Ishikawa (cell line): ENCODE data around the gene NAA38.
A peak's percentile ranks its signal among the peaks of the same experiment; 100 is the strongest.

Experiments used
- CEBPB ChIP-seq: IDR thresholded peaks from 2 replicates; pipeline ENCODE4 v1.6.1; 2012
- CREB1 ChIP-seq: IDR thresholded peaks from 2 replicates; pipeline ENCODE4 v1.6.1; 2012; ENCODE audit warnings: low read depth
- EGR1 ChIP-seq: IDR thresholded peaks from 2 replicates; pipeline ENCODE4 v1.6.1; 2012
- EP300 ChIP-seq: IDR thresholded peaks from 2 replicates; pipeline ENCODE4 v1.6.1; 2012; ENCODE audit warnings: borderline replicate concordance
- FOXM1 ChIP-seq: IDR thresholded peaks from 2 replicates; pipeline ENCODE4 v1.6.1; 2012; ENCODE audit warnings: low read depth, borderline replicate concordance
- NFIC ChIP-seq: IDR thresholded peaks from 2 replicates; pipeline ENCODE4 v1.6.1; 2012
- RAD21 ChIP-seq: IDR thresholded peaks from 2 replicates; pipeline ENCODE4 v1.6.1; 2012; ENCODE audit warnings: low read depth
- TAF1 ChIP-seq: IDR thresholded peaks from 2 replicates; pipeline ENCODE4 v1.6.1; 2012; ENCODE audit warnings: low read depth, mild to moderate bottlenecking
- TCF12 ChIP-seq: IDR thresholded peaks from 2 replicates; pipeline ENCODE4 v1.6.1; 2012; ENCODE audit warnings: low read depth
- TEAD4 ChIP-seq: IDR thresholded peaks from 2 replicates; pipeline ENCODE4 v1.6.1; 2012
- USF1 ChIP-seq: IDR thresholded peaks from 2 replicates; pipeline ENCODE4 v1.6.1; 2012
- YY1 ChIP-seq: IDR thresholded peaks from 2 replicates; pipeline ENCODE4 v1.6.1; 2012; ENCODE audit warnings: low read depth
- ZBTB7A ChIP-seq: IDR thresholded peaks from 2 replicates; pipeline ENCODE4 v1.6.1; 2012; ENCODE audit warnings: low read depth
- TF ChIP-seq, protein P1 (sequence below): IDR thresholded peaks from 2 replicates; pipeline ENCODE4 v1.6.1; 2012
- TF ChIP-seq, protein P2 (sequence below): IDR thresholded peaks from 2 replicates; pipeline ENCODE4 v1.6.1; 2012; ENCODE audit warnings: low read depth, mild to moderate bottlenecking

The NAA38 gene

GRCh38 chr17:7836596-7837407, 20.6 kb downstream of the NAA38 start:
- no peak for TF ChIP-seq TAF1
- peak; percentile 94 for TF ChIP-seq USF1
- TF ChIP-seq, protein P1, sequence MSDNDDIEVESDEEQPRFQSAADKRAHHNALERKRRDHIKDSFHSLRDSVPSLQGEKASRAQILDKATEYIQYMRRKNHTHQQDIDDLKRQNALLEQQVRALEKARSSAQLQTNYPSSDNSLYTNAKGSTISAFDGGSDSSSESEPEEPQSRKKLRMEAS: peak; percentile 96
- TF ChIP-seq TEAD4: peak; percentile 54; the same call in 1 of the 2 replicates
- TF ChIP-seq RAD21: peak; percentile 32; the same call in 1 of the 2 replicates
- TF ChIP-seq YY1: peak; percentile 82
- TF ChIP-seq EP300: peak; percentile 78; the same call in 1 of the 2 replicates
- TF ChIP-seq NFIC: peak; percentile 85
- TF ChIP-seq CREB1: peak; percentile 76
- TF ChIP-seq, protein P2, sequence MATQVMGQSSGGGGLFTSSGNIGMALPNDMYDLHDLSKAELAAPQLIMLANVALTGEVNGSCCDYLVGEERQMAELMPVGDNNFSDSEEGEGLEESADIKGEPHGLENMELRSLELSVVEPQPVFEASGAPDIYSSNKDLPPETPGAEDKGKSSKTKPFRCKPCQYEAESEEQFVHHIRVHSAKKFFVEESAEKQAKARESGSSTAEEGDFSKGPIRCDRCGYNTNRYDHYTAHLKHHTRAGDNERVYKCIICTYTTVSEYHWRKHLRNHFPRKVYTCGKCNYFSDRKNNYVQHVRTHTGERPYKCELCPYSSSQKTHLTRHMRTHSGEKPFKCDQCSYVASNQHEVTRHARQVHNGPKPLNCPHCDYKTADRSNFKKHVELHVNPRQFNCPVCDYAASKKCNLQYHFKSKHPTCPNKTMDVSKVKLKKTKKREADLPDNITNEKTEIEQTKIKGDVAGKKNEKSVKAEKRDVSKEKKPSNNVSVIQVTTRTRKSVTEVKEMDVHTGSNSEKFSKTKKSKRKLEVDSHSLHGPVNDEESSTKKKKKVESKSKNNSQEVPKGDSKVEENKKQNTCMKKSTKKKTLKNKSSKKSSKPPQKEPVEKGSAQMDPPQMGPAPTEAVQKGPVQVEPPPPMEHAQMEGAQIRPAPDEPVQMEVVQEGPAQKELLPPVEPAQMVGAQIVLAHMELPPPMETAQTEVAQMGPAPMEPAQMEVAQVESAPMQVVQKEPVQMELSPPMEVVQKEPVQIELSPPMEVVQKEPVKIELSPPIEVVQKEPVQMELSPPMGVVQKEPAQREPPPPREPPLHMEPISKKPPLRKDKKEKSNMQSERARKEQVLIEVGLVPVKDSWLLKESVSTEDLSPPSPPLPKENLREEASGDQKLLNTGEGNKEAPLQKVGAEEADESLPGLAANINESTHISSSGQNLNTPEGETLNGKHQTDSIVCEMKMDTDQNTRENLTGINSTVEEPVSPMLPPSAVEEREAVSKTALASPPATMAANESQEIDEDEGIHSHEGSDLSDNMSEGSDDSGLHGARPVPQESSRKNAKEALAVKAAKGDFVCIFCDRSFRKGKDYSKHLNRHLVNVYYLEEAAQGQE: no peak
- TF ChIP-seq CEBPB: peak; percentile 36; the same call in 1 of the 2 replicates
- TF ChIP-seq FOXM1: peak; percentile 66; the same call in 1 of the 2 replicates
- TF ChIP-seq TCF12: peak; percentile 92
- TF ChIP-seq EGR1: 0 out of 2 replicates have a peak, but pooled peaks have one; percentile 52
- peak; percentile 91 for TF ChIP-seq ZBTB7A

DNA sequence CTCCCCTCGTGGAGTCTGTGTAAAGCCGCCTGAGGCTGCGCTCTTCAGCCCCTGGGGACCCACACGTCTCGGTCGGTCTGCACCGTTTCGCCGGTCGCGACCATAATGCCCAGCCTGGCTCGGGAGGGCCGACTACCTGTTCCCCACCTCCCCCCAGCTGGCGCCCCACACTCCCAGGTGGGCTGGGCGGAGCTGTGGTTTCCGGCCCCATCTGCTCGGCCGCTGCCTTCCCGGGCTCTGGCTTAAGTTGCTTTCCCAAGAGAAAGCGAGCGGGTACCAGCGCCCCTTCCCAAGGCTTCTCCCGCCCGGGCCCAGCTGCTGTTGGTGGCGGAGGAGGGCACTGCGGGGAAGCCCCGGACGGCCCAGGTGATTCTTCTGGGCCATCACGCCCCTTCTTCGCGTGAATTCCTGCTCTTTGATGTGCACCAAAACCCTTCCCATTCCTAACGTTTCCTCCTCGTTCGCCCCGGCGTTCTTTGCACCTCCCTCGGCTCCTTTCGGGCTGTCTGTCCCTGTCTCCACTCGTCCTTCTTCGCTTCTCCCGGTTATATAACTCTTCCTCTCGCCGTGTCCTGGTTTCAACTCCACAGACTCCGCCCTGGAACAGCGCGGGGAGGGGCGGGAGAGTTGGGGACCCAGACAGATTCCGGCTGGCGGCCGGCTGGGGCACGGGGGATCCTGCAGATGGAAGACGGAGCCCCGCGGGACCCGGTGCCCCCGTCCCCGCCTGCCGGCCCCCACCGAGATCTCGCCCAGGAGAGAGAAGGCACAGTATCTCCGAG, 21.4 kb downstream of the NAA38 start:
- TF ChIP-seq TAF1: peak; percentile 28; the same call in 1 of the 2 replicates
- no peak; the same call in 1 of the 2 replicates for TF ChIP-seq TCF12

GRCh38 chr17:7834957-7835813, 22.2 kb downstream of the NAA38 start:
- TF ChIP-seq, protein P2: no peak
- TF ChIP-seq EGR1 (no peak), NFIC (no peak), TAF1 (no peak; the same call in 1 of the 2 replicates), FOXM1 (no peak), TEAD4 (no peak), YY1 (0 out of 2 replicates have a peak, but pooled peaks have one; percentile 25), EP300 (no peak), CEBPB (no peak), RAD21 (peak; percentile 68), ZBTB7A (peak; percentile 85; the same call in 1 of the 2 replicates), CREB1 (peak; percentile 60; the same call in 1 of the 2 replicates), USF1 (peak; percentile 65), TCF12 (peak; percentile 74)
- TF ChIP-seq, protein P1: peak; percentile 90

DNA sequence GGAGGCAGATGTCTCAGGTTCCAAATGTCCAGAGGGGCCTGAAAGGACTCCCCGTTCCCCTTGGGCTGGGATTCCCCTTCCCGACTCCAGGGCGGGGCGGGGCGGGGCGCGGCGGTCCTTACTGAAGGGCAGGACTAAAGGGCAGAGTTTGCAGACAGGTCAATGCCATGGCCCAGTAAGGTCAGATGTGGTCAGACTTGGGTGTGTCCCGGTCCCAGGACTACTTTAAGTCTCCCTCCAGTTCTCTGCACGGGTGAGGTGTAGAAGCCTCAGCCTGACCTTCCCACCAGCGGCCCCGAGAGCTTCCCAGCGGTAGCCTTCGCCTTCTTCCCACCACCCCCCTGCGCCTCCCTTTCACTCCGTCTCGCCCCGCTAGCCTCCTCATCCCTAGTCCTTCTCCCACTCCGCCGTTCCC, 22.8 kb downstream of the NAA38 start:
- no peak for TF ChIP-seq FOXM1
- TF ChIP-seq USF1: no peak
- no peak for TF ChIP-seq TCF12
- TF ChIP-seq EP300: no peak
- TF ChIP-seq, protein P1: no peak
- TF ChIP-seq, protein P2: no peak
- TF ChIP-seq YY1: no peak
- no peak for TF ChIP-seq TAF1
- TF ChIP-seq EGR1: no peak
- TF ChIP-seq TEAD4: no peak
- no peak for TF ChIP-seq NFIC
- TF ChIP-seq RAD21: no peak
- no peak for TF ChIP-seq CEBPB
- TF ChIP-seq ZBTB7A: no peak
